Stimulated activated CD4-positive, alpha-beta T cell treated with anti-CD3 and anti-CD28 coated beads, Interleukin-4, amount 100 ng/mL, for 1 hour (primary cell): ENCODE data around the gene CERK.
"Not testable (repeated sequence)": the region's sequence is repeated elsewhere in the genome, so short reads cannot be mapped to it uniquely, and the experiment has no call there.

Experiments
- DNase-seq: peaks from one replicate; pipeline ENCODE4 v3.0.0-alpha.2; 2020

The CERK gene

GRCh38 chr22:46659059-46659790, 78.8 kb downstream of the CERK start:
- DNase-seq = no peak

DNA sequence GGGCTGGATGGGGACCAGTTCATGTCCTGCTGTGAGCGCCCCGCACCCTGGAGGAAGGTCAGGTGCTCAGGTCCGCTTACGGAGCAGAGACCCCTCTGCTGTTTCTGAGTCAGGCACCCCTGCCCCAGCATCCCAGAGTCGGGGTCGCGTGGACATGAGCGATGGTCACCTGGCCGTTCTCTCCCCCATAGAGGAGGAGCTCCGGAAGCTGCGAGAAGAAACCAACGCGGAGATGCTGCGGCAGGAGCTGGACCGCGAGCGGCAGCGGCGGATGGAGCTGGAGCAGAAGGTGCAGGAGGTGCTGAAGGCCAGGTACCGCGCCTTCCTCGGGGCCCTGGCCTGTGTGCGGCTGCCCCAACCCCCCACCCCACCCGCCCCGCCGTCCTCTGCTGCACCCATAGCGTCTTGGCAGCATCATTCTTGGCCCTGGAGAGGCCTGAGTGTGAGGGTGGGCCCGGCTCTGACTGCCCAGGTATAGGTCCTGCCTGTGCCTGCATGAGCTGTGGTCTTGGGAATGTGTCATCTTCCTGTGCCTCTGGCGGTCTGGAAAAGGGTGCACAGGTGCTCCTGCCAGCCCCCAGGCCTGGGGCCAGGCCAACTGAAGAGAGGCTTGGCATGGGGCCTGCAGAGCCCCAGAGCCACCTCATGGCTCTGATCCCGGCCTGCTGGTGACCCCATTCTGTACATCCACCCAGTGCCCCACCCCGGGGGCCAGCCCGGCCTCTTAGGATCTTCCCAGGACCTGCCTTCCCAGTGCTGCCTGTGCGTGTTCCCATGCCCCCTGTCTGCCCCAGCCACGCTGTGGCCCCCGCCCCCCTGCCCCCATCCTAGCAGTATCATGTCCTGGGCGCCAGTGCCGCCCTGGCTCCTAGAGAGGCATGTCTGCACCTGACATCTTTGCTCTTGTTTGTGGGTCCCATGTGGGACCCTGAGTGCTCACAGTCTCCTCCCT, 79.8 kb downstream of the CERK start:
- DNase-seq = no peak

GRCh38 chr22:46657655-46657953, 80.4 kb downstream of the CERK start:
- DNase-seq = no peak

DNA sequence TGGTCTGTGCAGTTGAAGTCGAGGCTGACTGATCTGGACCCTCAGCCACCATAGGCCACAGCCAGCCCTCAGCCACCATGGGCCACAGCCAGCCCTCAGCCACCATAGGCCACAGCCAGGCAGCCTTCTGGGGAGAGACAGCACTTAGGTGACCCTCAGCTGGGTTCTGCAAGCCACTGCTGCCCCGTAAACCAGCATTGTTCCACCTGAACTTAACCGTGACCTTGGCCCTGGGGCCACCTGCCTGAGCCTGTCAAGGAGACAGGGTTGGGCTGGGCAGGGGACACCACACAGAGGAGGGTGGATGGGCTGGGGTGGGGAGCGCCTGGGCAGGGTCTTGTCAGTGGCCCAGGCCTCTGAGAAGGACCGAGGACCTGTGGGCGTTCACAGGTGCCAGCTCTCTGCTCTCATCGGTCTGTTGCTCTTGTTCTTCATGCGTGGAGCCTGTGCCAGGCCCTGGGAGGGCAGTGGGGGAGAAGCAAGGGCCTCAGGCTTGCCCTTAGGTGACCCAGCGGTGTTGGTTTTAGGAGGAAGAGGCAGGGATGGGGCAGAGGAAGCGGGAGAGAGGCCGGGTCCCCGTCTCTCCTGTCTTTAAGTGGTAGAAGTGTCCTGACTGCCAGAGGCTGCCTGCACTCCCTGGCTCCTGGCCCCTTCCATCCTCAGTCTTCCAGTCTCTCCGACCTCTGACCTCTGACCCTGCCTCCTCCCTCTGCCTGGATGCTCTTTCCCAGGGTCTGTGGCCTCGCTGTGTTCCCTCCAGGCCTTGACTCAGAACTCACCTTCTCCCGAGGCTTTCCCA, 81.0 kb downstream of the CERK start:
- DNase-seq = no peak

DNA sequence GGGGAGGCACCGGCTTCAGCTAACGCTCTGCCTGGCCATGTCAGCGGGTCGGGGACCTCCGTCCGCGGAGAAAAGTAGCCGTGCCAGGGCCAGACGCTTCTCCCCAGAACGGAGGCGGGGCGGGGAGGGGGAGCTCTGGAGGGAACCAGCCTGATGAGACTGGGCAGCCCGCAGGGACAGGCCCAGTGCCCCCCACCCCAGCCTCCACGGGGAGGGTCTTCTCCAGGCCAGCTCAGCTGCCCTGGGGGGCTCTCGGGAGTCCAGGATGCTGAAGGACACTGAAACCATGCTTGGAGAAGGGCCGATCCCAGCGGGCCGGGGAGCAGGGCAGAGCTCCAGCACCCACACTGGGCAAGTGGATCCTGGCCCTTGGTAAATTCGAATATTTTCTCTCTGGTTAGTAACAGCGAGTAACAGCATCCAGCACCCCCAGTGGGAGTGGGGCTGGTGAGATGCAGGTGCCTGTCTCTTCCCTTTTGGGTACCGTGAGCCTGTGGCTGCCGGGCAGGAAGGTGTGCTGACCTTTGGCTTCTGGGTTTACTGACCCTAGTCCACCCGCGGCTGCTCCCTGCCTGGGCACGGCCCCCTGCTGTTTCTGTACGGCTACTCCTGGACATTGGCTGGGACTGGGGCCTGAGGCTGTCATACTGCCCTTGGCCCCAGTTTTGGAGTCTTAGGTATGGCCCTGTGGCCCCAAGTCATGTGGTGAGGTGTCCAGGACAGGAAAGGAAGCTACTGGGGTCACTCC, 82.0 kb downstream of the CERK start:
- no peak for DNase-seq

- DNase-seq = no peak
Measured at GRCh38 chr22:46654927-46655595, 83.0 kb downstream of the CERK start.

DNA sequence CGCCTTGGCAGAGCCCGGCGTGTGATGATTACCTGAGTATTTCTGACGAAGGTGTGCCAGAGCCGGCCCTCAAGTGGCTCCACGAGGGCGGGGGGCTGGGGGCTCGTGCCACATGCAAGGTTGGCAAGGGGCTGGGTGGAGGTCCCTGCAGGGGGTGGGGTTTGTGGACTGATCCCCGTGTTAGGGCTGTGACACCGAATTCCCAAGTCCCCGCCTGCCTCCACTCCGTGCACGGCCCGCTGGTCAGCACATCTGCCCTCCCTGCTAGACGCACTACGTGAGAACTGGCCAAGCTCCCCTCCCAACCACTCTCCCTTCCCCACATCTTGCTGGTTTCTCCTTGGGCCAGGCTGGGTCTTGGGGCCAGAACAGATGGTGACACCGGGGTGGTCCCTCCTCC, 83.6 kb downstream of the CERK start:
- no peak for DNase-seq

DNA sequence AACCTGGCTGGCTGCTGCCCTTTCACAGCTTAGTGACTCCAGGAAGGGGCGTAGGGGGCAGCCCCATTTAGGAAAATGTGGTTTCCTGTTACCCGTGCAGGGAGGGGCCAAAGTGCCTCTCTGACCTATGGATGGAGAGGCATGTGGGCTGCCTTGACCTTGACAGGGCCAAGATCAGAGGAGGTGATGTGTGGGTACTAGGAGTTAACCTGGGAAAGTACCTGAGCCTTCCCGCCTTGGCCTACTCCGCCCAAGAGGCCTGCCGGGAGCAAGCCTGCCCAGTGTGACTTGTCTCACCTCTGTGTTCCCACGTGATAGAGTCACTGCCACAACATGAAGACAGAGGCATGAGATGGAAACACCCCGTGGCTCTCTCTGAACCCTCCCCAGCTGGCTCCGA, 84.5 kb downstream of the CERK start:
- no peak for DNase-seq

DNA sequence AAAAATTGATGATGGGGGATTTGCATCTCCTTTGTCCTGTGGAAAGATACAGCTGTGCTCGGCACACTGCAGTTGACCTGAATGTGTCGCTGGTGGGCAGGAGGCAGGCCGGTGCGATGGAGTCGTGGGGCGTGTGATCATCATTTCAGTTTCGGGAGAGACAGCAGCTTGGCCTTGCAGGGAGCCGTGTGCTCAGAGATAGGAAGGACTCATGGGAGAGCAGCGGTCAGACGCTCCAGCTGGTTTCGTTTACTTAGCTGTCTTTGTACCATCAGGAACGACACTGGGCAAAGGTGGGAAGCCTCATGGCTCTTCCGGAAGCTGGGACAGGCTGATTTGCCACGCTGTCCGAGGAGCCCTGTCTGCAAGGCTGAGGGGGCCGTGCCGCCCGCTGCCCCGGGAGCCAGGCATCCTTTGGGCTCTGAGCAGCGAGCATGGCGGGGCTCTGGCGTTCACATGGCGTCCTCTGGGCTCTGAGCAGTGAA, 85.2 kb downstream of the CERK start:
- DNase-seq = no peak

DNA sequence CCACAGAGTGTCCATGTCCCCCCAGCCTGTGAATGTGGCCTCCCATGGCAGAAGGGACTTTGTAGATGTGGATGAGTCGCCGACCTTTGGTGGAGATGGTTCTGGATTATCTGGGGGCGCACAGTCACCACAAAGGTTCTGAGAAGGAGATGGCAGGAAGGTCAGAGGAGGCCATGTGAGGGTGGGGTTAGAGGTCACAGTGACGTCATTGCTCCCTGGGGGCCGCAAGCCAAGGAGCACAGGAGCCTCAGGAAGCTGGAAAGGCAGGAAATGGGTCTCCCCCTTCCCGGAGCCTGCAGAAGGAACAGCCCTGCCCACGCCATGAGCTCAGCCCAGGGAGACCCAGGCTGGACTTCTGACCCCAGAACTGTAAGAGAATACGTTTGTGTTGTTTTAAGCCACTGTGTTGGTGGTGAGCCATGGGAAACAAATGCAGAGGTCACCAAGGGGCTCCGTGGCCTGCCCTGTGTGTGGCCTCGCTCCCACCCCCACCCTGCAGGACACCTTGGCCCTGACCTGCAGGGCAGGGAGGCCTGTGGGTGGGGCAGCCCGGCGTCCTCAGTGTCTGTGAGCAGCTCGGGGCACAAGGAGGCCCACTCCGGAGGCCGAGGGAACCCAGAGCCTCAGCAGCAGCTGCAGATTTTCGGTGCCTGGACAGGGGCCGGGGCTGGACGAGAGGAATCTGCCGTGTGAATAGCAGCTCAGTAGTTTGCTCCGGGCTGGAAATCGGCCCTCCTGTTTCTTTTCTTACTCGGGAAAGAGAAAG, 85.8 kb downstream of the CERK start:
- no peak for DNase-seq

- DNase-seq = no peak
Measured at GRCh38 chr22:46651316-46651715, 86.7 kb downstream of the CERK start.

DNA sequence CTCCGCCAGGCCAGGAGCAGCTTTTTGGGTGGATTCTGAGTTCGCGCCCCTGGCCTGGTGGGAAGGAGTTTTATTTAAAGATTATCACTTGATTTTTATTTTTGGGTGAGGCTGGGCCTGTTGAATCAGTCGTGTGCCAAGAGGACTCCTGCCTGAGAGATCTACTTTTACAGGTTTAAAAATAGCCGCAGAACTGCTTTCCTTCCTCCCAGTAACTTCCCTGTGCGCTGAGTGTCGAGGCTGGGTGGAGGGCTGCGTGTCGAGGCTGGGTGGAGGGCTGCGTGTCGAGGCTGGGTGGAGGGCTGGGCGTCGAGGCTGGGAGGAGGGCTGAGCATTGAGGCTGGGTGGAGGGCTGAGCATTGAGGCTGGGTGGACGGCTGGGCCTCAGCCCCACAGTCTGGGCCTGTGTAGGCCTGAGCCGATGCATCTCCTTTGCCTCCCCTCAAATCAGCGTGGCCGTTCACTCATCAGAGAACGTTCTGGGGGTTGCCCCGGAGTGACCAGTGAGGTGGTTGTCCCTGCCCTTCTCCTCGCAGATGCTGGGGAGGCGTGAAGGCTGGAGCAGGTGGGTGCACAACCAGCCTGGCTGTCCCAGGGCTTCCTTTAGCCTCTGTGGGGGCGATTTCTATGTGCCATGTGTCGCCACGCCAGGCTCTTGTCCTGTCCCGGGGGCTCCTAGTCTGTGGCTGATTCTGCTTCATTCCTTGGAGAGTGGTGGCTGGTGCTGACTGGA, 87.8 kb downstream of the CERK start:
- no peak for DNase-seq

- DNase-seq = no peak
Measured at GRCh38 chr22:46649141-46650077, 88.6 kb downstream of the CERK start.

GRCh38 chr22:46648225-46648820, 89.7 kb downstream of the CERK start:
- not testable (repeated sequence) for DNase-seq

GRCh38 chr22:46646531-46647215, 91.4 kb downstream of the CERK start:
- no peak for DNase-seq

- DNase-seq = not testable (repeated sequence)
Measured at GRCh38 chr22:46642840-46643480, 95.1 kb downstream of the CERK start.

DNA sequence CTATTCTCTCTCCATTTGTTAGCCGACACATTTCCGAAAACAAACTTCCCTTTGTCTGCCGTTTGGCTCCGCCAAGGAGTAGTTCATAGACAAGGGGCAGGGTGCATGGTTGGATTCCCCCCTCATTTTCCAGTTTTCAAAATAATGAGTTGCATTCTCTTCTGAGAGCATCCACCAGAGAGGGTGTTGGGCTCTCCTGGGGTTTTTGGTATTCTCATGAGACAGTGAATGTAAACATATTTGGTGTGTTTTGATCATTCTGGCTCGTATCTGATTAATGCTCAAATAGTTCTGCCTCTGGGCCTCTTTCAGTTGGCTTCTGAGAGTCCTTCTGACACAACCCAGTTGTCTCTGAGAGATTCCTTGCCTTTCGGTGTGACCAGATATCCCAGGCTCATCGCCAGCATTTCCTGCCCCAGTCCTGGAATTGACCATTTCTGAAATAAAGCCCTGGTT, 96.2 kb downstream of the CERK start:
- no peak for DNase-seq
